Posterior vena cava (tissue), 2 donors: Measurements from ENCODE around the gene TENT5D. TPM values are rescaled to one million over a fixed set of nuclear protein-coding genes. Genes with fewer than 3 reads are reported as not detected.
A peak's percentile ranks its signal among the peaks of the same experiment; 100 is the strongest.
"Not testable (repeated sequence)": the region's sequence is repeated elsewhere in the genome, so short reads cannot be mapped to it uniquely, and the experiment has no call there.

Experiments
- DNase-seq: peaks from one replicate; pipeline ENCODE4 v3.0.0-alpha.2; 2020; ENCODE audit warnings: low spot score
- intact Hi-C, 2 donors: fragments of 100-400 bp; cut with DNase I; formaldehyde crosslinking; loops; one replicate each; pipeline versions ENCODE4 v1.14.1 to v1.14.2; 2022 to 2023
- long read RNA-seq, 2 donors: library from polyadenylated mRNA; unstranded; transcript quantifications; one replicate each; pipeline ENCODE4 v2.0.0, GENCODE V29; 2020 to 2021
- total RNA-seq, 2 donors: library from RNA; stranded (reverse); fragmentation: NEBNext Ultra II Directional; extraction: Animal tissue kit (Norgen Biotek cat#: 25700); gene quantifications; one replicate each; pipeline ENCODE4 v1.2.1, GENCODE V29; 2021
- donor health status: DM: yes; HTN: yes; CAD: no.
- donor health status: DM: yes; HTN: yes; CAD: no.

The TENT5D gene
- not detected for total RNA-seq
- long read RNA-seq, donor 1: 0 reads
- long read RNA-seq, donor 2: 0 reads

DNA sequence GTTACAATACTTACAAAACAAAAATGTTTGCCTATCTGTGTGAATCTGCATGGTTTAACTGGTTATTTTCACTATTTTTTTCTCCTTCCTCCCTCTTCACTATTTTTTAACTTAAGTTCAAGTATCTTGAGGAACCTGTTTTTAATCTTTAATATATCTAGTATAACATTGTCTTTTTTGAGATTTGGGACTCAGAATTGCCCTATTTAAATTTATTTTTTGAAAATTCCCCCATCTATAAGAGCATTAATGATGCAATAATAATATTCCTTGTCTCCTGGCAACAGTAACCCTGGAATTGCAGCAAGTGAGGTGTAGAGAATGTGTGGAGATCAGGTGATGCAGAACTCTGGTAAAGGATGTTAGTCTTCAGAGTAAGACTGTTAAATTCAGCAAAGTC lies at the start of gene TENT5D:
Gene TENT5D, plus strand, starts transcription at position 301 of the 400 bp plus-strand sequence. CDS start 22,093 bp downstream, outside the sequence.
- no peak for DNase-seq
- intact Hi-C loops: no loop called here

DNA sequence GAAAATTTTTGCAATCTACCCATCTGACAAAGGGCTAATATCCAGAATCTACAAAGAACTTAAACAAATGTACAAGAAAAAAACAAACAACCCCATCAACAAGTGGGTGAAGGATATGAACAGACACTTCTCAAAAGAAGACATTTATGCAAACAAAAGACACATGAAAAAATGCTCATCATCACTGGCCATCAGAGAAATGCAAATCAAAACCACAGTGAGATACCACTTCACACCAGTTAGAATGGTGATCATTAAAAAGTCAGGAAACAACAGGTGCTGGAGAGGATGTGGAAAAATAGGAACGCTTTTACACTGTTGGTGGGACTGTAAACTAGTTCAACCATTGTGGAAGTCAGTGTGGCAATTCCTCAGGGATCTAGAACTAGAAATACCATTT lies 34.6 kb upstream of the TENT5D start:
- intact Hi-C loops, DNase-seq: not testable (repeated sequence)

DNA sequence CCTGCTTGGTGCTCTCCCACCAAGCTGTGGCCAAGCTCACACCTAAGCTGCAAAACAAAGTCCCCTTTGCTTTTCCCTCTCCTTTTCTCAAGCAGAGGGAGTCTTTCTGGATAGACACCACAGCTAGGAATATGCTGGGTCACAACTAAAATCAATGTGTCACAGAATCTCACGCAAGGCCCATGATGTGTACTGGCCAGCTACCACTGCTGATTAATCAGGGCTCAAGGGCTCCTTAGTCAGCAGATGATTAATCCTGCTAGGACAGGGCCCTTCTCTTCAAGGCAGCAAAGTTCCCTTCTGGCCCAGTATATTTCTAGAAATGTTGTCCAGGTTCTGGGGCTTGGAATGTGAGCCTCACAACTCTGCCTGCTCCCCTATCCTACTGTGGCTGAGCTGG lies 32.0 kb upstream of the TENT5D start:
- intact Hi-C loops: no loop called here
- DNase-seq: peak; percentile 24

DNA sequence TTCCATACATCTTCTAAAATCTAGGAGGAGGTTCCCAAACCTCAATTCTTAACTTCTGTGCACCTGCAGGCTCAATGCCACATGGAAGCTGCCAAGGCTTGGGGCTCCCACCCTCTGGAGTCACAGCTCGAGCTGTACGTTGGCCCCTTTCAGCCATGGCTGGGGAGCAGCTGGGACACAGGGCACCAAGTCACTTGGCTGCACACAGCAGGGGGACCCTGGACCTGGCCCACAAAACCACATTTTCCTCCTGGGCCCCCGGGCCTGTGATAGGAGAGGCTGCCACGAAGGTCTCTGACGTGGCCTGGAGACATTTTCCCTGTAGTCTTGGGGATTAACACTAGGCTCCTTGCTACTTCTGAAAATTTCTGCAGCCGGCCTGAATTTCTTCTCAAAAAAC lies 8.2 kb upstream of the TENT5D start:
- no peak for DNase-seq
- intact Hi-C loops: no loop called here

DNA sequence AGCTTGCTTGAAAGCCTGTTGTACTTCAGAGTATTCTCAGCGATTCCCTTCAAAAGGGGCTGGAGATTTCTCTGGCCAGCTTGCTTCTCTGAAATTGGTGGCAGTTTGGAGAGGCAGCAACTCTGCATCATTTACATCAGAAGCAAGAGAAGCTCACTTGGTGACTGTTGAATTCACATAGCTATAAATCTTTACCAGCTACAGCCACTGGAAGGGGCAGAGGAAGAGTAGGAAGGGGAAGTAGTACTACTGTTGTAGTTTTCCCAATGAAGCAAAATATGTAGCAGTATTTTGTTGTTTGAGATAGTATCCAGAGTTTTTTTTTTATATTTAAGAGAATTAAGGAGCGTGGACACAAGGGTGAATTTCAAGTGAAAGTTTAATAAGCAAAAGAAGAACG lies 2.8 kb downstream of the TENT5D start:
- intact Hi-C loops: no loop called here
- no peak for DNase-seq

DNA sequence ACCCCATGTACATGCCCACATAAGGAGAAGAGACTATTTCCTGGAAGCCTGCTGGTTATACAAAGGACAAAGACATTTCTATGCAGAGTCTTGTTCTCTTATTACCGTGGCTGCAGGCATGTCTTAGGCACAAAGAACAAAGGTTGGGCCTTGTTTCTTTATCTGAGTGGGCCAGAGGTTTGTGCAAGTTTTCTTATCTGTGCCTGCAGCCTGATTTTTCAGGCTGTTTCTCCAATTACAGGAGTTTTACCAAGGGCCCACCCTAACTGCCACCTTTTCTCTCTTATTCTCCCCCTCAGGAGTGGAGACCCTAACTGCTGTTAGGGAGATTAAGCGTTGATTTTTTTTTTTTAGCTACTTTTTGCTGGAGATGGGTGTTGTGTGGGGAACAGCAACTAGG lies 3.5 kb downstream of the TENT5D start:
- no peak for DNase-seq
- intact Hi-C loops: no loop called here

DNA sequence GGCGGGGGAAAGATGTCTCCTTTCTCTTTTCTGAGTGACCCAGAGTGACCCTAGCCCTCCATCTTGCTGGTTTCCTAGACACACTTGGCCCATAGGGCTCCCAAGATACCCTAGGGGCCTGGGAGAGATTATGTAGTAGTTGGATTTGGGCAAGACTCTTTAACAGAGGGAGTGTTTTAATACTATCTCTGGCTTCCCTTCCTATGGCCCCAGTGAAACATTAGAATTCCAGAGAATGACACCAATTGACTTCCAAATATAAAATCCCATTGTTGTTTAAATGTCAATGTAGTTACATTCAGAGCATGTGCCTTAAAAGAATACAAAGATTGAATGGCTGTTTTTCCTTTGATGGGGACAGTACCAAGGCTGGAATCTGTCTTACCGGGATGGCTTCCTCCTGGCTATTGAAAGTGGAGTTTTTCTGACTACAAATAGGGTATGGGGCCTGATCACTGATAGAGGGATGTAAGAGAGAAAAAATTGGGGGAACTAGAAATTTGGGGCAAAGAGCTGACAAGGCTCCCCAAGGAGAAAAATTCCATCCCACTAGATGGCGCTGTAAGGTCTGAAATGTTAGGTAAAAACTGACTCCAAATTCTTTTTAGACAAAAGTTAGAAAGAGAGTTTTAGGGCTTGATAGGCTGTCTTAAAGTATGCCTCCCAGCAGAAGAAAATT lies 10.7 kb downstream of the TENT5D start:
- intact Hi-C loops: no loop called here
- DNase-seq: no peak

DNA sequence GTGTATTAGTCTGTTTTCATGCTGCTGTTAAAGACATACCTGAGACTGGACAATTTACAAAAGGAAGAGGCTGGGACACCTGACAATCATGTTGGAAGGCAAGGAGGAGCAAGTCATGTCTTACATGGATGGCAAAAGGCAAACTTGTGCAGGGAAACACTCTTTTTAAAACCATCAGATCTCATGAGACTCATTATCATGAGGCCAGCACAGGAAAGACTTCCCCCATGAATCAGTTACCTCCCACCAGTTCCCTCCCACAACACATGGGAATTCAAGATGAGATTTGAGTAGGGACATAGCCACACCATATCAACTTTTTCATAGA lies 11.2 kb downstream of the TENT5D start:
- DNase-seq: no peak
- intact Hi-C loops: no loop called here

DNA sequence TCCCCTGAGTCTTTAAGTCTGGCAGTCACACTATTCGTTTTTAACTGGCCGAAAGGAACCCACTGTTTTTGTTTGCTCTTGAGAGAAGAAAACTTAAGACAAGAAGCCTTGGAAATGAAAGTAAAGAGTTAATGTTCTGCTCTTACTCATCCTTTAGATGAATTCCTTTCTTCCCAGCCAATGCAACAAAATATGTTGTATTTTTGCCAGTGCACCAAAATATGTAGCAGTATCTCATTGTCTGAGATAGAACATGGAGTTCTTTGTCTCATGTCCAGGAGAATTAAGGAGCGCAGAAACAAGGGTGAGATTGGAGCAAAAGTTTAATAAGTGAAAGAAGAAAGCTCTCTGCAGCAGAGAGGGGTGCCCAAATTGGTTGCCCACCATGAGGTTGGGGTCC lies 12.2 kb downstream of the TENT5D start:
- intact Hi-C loops: no loop called here
- no peak for DNase-seq

DNA sequence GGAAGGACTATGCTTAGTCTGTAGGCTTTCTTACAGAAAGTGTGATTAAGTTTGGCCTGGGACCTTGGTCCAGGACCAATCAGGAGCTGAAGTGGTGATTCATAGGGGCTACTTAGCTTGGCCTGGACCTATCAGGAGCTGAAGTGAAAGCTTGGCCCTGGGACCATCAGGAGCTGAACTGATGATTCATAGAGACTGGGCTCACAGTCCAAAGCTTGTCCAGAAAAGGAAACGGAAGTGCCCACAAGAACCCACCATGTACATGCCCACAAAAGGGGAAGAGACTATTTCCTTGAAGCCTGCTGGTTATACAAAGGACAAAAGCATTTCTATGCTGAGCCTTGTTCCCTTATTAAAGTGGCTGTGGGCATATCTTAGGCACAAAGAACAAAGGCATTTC lies 12.6 kb downstream of the TENT5D start:
- DNase-seq: no peak
- intact Hi-C loops: no loop called here

DNA sequence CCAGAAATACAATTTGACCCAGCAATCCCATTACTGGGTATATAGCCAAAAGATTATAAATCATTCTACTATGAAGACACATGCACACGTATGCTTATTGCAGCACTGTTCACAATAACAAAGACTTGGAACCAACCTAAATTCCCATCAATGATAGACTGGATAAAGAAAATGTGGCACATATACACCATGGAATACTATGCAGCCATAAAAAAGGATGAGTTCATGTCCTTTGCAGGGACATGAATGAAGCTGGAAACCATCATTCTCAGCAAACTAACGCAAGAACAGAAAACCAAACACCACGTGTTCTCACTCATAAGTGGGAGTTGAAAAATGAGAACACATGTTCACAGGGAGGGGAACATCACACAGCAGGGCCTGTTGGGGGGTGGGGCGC lies 47.9 kb downstream of the TENT5D start:
- DNase-seq, intact Hi-C loops: not testable (repeated sequence)

DNA sequence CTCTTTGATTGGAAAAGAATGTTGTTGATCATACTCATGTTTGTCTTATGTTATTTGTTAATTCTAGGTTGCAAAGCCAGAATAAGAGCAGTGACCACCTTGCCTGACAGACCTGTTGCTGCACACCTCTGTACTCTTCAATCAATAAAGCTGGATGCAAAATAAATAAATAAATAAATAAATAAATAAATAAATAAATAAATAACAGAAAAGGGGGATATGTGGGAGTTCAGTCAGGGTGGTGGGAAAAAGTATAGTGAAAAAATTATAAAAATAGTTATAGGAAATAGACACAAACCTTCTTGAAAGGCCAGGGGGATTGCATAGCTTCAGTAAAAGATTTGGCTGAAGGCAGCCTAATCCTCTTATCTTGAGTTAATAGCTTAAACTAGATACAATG lies 51.3 kb downstream of the TENT5D start:
- DNase-seq: no peak

DNA sequence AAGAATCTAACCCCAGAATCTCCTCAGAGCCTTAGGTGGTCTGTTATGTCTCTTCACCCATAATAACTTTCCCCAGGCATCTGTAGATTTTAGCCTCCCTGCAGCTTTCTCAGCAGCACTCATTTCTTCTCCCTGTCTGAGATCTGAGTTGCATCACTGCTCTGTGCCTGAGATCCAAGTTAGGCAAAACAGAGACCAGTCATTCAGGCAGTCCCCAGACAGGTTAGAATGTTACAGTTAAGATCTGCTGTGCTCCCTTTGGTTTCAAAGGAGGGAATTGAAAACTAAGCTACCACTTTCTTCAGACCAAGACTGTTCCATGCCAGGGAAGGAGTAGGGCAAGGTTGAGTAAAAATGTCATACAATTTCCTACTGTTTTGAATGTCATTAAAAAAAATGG lies 65.3 kb downstream of the TENT5D start:
- DNase-seq: no peak
- intact Hi-C loops: no loop called here

More for the DNA sequence above, 51.3 kb downstream of the TENT5D start:
- intact Hi-C loops: no loop called here

DNA sequence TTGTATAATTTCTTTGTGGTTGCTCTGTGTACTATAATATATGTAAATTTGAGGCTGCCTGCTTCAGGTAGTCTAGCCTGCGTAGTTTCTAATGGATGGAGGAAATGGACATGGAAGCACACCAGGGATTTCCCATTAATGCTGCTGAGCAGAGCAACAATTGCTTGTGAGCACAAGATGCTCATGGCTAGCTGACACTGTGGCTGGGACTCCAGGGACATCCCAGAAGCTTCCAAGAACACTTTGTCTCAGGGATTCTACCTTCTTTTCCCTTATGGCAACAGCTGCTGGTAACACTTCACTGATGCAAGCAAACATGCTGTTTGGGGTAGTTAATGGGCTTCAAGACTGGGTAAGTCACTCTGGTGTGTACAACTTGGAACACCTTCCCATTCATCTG lies 66.1 kb downstream of the TENT5D start:
- DNase-seq: no peak
- intact Hi-C loops: no loop called here

DNA sequence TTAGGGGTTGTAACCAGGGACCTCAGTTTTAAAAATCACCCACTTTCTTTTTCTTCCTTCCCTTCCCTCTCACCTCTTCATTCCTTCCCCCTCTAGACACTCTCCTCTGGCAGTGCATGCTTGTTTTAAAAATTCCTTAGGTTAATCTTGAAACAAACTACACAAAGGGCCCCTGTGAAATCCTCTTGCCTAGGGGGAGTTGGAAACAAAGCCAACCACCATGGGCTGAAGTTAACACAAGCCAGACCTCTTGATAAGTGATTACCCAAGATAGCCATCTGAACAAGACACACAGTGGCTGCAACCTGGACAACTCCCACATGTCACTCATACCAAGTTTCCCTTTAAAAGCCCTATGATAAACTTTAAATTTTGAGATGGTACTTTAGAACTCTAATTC lies 68.9 kb downstream of the TENT5D start:
- DNase-seq: no peak
- intact Hi-C loops: no loop called here
